Calu3 (cell line): Measurements from ENCODE around the gene LCN12. TPM values are rescaled to one million over a fixed set of nuclear protein-coding genes. Genes with fewer than 3 reads are reported as not detected.

ENCODE experiments used
- BruUV-seq: library from RNA; stranded (reverse); fragments of 400-500 nt; replicated peaks from 2 replicates; lab custom pipeline; 2021; lab: Mats Ljungman, UMichigan
- CTCF ChIA-PET: fragments of 300-600 bp; sonication (Branson Sonifier 250); formaldehyde crosslinking; loops from one replicate; lab custom pipeline; 2022; ENCODE audit warnings: antibody characterized with exemption; lab: Charles Lee
- DNase-seq: peaks from one replicate; pipeline ENCODE4 v3.0.0; 2022
- H3K27ac Mint-ChIP-seq: one replicate; pipeline ENCODE4 v1.8.0; 2022; ENCODE audit warnings: mixed read lengths; ENCODE audit not compliant: unreplicated experiment
- H3K27me3 Mint-ChIP-seq: one replicate; pipeline ENCODE4 v1.8.0; 2022; ENCODE audit warnings: mixed read lengths; ENCODE audit not compliant: unreplicated experiment
- H3K36me3 Mint-ChIP-seq: one replicate; pipeline ENCODE4 v1.8.0; 2022; ENCODE audit warnings: mild to moderate bottlenecking, moderate library complexity, mixed read lengths; ENCODE audit not compliant: insufficient read depth, unreplicated experiment
- H3K4me1 Mint-ChIP-seq: one replicate; pipeline ENCODE4 v1.8.0; 2022; ENCODE audit warnings: mild to moderate bottlenecking, low read depth, mixed read lengths; ENCODE audit not compliant: unreplicated experiment
- H3K4me3 Mint-ChIP-seq: one replicate; pipeline ENCODE4 v1.8.0; 2022; ENCODE audit warnings: mild to moderate bottlenecking, low read depth, moderate library complexity, mixed read lengths; ENCODE audit not compliant: unreplicated experiment
- H3K9me3 Mint-ChIP-seq: one replicate; pipeline ENCODE4 v1.8.0; 2022; ENCODE audit warnings: low read depth, mixed read lengths; ENCODE audit not compliant: unreplicated experiment
- CTCF ChIP-seq: fragments of 200-600 bp; IDR thresholded peaks from one replicate; pipeline ENCODE4 v1.8.0; 2022; ENCODE audit warnings: antibody characterized with exemption; ENCODE audit not compliant: unreplicated experiment
- intact Hi-C: fragments of 100-400 bp; cut with micrococcal nuclease; formaldehyde crosslinking; loops from one replicate; pipeline ENCODE4 v1.10.0; 2022; ENCODE audit not compliant: unreplicated experiment
- total RNA-seq: library from RNA; stranded (reverse); gene quantifications from 2 replicates; pipeline ENCODE4 v1.2.3, GENCODE V29; 2022

Gene LCN12
- total RNA-seq, 1 experiment from 2014 or later, result 3.8 TPM

- H3K9me3 Mint-ChIP-seq, result no peaks in the 10 kb centered on the region
- no peak for DNase-seq
- no peak for TF ChIP-seq CTCF
- H3K27me3 Mint-ChIP-seq, result no peaks in the 10 kb centered on the region
- CTCF ChIA-PET, result no interaction called here
- H3K27ac Mint-ChIP-seq, result no peak overlapping the region
- H3K4me1 Mint-ChIP-seq, result no peaks in the 10 kb centered on the region
- intact Hi-C loops, result no loop called here
- H3K36me3 Mint-ChIP-seq, result no peaks in the 10 kb centered on the region
- no TSS peak for BruUV-seq
- no peak overlapping the region for H3K4me3 Mint-ChIP-seq
Observed at GRCh38 chr9:136972335-136972734, 20.3 kb downstream of the LCN12 start.

GRCh38 chr9:136972743-136973142 is 20.7 kb downstream of the LCN12 start:
- no peaks in the 10 kb centered on the region for H3K36me3 Mint-ChIP-seq
- H3K9me3 Mint-ChIP-seq, result no peaks in the 10 kb centered on the region
- H3K4me3 Mint-ChIP-seq, result no peak overlapping the region
- H3K27me3 Mint-ChIP-seq, result no peaks in the 10 kb centered on the region
- CTCF ChIA-PET, result no interaction called here
- no peaks in the 10 kb centered on the region for H3K4me1 Mint-ChIP-seq
- intact Hi-C loops, result no loop called here
- H3K27ac Mint-ChIP-seq, result no peak overlapping the region
- no TSS peak for BruUV-seq
- no peak for TF ChIP-seq CTCF
- DNase-seq, result no peak

GRCh38 chr9:136973618-136974617 is 21.8 kb downstream of the LCN12 start:
- TF ChIP-seq CTCF, result no peak
- Mint-ChIP-seq H3K9me3 (no peaks in the 10 kb centered on the region), H3K27me3 (no peaks in the 10 kb centered on the region), H3K4me3 (no peak overlapping the region), H3K27ac (no peak overlapping the region), H3K4me1 (no peaks in the 10 kb centered on the region), H3K36me3 (no peaks in the 10 kb centered on the region)
- intact Hi-C loops, result no loop called here
- CTCF ChIA-PET, result interaction anchor here (0.6 kb wide), 1 partner anchor 150 kb away, joined by 3 read pairs; no protein-coding TSS in a partner anchor
- DNase-seq, result no peak
- no TSS peak for BruUV-seq

GRCh38 chr9:136974817-136975535 is 22.9 kb downstream of the LCN12 start:
- no peak for DNase-seq

More at GRCh38 chr9:136974817-136975535, 22.9 kb downstream of the LCN12 start:
- Mint-ChIP-seq H3K4me1 (no peaks in the 10 kb centered on the region), H3K9me3 (no peaks in the 10 kb centered on the region), H3K27me3 (no peaks in the 10 kb centered on the region), H3K4me3 (no peak overlapping the region), H3K36me3 (no peaks in the 10 kb centered on the region), H3K27ac (no peak overlapping the region)
- intact Hi-C loops, result no loop called here
- no TSS peak for BruUV-seq
- CTCF ChIA-PET, result no interaction called here
- TF ChIP-seq CTCF, result no peak
